Mammary epithelial cell (primary cell): ENCODE data around the gene PDE3B.

Source experiments
- EZH2 ChIP-seq: IDR thresholded peaks from 2 replicates; pipeline ENCODE4 v1.6.1; 2012; ENCODE audit warnings: low read length, inconsistent platforms, borderline replicate concordance
- TF ChIP-seq, protein P1 (sequence below), 2 donors: IDR thresholded peaks in 1 of 2; conservative IDR thresholded peaks in 1 of 2; 2 replicates each; pipeline ENCODE4 v1.5.1; 2011 to 2012; ENCODE audit warnings: inconsistent platforms in 2 of 2, low read length in 2 of 2, mild to moderate bottlenecking in 2 of 2, control low read depth in 1 of 2, low read depth in 1 of 2; ENCODE audit not compliant: insufficient read depth in 1 of 2; ENCODE audit errors: extremely low read depth in 1 of 2

DNA sequence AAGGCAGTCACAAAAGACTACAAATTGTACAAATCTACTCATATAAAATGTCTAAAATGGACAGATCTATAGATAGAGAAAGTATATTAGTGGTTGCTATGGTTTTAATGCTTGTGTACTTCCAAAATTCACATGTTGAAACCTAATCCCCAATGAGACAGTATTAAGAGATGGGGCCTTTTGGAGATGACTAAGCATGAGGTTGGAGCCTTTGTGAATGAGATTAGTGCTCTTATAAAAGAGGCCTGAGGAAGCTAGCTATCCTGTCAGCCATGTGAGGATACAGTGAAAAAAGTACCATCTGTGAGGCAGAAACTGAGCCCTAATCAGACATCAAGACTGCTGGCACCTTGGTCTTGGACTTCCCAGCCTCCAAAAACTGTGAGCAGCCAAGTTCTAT is 165.9 kb downstream of the PDE3B start:
- TF ChIP-seq, protein P1, sequence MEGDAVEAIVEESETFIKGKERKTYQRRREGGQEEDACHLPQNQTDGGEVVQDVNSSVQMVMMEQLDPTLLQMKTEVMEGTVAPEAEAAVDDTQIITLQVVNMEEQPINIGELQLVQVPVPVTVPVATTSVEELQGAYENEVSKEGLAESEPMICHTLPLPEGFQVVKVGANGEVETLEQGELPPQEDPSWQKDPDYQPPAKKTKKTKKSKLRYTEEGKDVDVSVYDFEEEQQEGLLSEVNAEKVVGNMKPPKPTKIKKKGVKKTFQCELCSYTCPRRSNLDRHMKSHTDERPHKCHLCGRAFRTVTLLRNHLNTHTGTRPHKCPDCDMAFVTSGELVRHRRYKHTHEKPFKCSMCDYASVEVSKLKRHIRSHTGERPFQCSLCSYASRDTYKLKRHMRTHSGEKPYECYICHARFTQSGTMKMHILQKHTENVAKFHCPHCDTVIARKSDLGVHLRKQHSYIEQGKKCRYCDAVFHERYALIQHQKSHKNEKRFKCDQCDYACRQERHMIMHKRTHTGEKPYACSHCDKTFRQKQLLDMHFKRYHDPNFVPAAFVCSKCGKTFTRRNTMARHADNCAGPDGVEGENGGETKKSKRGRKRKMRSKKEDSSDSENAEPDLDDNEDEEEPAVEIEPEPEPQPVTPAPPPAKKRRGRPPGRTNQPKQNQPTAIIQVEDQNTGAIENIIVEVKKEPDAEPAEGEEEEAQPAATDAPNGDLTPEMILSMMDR (conservative IDR thresholded peaks at IDR 0.05 in 1 of 2, IDR thresholded peaks at IDR 0.05 in 1 of 2; ENCODE audit: extremely low read depth in 1 of 2, insufficient read depth in 1 of 2, low read depth in 1 of 2, low read length in 2 of 2) = no peak
- no peak for TF ChIP-seq EZH2
